ENCODE results near the gene EXOSC7.

EXOSC7 gene

DNA sequence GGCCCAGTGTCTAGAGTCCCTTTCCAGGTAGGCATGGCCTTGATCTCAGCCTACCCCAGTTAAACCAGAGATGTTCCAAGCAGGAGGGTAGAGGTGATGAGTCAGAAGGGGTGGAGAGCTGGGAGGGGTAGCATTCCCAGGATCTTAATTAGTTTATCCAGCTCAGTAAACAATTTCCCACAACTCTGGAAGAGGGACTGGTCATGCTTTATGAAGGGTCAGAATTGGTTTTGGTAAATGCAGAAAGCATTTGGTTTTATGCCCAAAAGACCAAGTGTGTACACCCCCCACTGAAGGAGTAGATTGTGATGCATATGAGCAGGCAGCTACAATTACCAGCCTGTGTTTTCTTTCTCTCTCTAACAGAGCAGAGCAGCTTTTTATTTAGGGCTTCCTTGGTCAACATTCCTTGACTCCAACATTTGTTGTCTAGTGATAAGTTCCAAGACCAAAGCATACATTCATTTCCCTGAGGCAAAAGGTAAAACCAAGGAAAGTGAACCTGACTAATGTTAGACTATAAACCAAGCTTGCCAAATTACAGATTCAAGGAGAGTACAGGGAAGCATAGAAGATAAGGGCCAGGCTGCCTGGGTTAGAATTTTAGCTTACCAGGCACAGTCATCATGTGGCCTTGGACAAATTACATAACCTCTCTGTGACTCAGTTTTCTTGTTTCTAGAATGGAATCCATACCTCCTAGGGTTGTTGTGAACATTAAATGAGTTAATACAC, 17.6 kb downstream of the EXOSC7 start:
- DNase-seq, result no peak

DNA sequence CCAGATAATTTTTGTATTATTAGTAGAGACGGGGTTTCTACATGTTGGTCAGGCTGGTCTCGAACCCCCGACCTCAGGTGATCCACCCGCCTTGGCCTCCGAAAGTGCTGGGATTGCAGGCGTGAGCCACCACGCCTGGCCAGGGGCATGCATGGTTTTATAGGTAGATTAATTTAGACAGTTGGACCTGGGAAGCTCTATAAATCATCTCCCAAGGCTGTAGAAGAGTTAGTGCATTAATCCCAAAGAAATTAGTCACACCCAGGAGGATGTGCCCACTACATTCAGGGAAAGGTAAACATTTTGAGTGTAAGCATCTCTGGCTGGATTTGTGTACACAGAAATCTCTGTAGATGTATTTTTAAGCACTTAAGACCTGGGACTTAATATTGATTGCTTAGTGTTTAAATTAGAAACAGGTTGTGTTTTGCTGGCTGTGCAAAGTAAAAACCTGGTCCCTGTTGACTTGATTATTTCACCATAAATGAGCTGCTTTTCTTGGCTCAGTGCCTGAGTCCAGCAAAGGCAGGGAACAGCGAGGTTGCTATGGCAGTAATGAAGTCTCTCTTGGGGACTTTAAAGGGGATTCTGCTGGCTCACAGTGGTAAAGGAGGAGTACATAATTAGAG, 19.2 kb downstream of the EXOSC7 start:
- DNase-seq, result no peak

DNA sequence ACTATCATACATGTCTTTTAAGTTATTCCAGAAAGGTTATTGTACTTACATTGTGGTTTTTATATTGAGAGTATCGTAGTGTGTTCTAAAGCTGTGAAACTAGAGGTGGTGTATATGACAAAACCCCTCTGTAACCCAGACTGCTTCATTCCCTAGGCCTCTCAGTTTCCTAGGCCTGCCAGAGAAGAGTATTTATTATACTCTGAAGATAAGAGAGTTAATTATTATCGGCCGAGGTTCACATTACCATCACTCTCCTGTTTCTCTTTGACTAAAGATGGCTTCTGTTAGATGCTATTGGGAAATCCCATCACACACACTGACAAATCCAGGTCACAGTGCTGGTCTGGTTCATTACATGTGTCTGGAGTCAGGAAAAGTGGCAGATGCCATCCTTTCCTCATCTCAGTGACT, 20.5 kb downstream of the EXOSC7 start:
- DNase-seq, result no peak

DNA sequence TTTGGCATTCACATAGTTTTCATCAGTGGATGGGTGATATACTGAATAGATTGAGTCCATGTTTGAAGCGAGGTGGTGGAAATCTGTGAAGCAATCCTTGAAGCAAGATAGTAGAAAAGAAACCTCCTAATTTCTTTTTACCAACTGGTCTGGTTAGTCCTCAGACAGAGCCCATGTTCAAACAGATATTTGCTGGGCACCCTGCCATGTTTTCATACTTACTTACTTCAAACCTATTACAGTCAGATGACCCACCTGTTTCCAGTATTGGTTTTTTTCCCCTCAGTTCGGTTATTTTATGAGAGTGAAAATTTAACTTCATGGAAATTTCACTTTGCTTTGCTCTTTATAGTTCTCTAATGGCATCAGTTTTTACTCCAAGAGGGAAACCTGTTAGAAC, 23.7 kb downstream of the EXOSC7 start:
- no peak for DNase-seq

DNA sequence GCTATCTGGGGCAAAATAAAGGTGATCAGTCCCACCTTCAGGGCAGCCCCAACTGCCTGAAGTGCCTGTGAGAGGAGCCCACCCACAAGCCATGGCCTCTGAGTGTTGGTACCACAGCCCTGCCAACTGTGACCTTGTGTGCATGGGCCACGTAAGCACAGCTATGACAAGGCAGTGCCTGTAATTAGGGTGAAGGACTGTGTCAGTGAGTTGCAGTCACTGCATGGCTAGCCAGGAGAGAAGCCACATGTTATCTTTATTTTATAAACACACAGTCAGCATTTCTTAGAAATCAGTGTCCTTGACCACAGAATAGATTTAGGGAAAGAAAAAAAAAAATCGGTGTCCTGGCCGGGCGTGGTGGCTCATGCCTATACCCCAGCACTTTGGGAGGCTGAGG, 24.8 kb downstream of the EXOSC7 start:
- no peak for DNase-seq

DNA sequence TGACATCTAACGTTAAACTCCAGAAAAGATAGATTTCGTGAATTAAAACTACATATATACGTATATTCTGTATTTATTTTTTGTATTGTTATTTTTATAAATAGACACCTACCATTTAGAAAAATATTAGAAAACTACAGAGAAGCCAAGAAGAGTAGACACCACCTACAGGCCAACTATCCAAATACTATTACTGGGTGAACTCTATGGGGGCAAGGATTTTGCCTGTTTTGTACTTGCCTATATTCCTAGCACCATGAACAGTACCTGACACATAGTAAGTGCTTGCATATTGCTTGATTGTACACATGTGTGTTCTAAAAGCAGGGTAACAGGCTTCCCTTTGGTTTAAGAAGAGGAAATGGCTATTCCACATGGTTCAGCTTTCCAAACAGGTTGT, 25.7 kb downstream of the EXOSC7 start:
- no peak for DNase-seq

DNA sequence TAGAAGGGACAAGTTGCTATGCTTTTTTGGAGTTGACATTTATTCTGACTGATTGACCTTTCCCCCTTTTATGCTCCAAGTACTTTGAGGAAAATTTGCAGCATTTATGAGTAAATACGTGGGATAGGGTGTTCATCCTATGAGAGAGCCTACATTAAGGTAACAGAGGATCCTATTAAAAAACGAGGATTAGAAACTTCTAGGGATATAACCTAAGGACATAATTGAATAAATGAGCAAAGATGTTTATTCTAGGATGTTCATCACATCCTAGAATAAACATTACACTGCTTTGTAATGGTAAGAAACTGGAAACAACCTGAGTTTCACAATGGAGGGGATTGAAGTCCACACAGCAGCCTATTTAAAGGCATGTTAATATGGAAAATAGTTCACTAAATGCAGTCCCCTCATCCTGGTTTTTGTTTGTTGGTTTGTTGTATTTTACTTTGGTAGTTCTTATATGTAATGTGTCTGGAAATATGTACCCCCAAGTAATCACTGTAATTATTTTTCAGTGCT, 26.2 kb downstream of the EXOSC7 start:
- DNase-seq, result no peak

DNA sequence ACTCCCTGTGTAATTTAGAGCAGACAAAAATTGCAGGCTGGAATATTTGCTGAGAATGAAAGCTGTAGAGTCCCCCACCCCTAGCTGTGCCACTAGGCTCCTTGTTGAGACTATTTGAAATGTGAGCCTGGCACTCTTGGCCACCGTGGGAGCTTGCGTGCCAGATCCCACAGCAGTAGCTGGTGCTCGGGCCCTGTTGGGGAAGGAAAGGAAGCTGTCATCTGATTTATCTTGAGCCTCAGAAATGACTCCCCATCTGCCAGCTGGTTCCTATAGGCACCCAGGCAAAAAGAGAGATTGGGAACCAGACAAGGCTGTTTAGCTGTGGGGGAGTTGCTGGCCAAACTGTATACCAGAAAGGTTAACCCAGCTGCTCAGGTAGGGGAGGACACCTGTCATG, 26.7 kb downstream of the EXOSC7 start:
- no peak for DNase-seq

DNA sequence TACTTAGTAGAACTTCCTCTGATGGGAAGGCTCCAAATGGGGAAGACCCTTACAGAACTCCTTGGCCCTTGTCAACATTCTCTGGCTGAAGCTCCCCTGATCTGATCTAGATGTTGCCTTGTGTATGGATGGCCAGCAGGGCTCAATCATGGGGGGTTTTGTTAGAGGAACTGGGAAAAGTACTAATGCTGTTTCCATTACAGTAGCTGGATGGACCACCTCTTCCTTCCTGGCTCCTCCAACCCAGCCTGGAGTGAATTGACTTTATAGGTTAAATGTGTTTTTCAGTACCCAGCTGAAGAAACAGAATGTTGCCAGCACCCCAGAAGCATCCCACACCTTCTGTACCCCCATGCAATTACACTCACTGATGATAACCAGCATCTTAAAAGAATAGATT, 27.4 kb downstream of the EXOSC7 start:
- no peak for DNase-seq

DNA sequence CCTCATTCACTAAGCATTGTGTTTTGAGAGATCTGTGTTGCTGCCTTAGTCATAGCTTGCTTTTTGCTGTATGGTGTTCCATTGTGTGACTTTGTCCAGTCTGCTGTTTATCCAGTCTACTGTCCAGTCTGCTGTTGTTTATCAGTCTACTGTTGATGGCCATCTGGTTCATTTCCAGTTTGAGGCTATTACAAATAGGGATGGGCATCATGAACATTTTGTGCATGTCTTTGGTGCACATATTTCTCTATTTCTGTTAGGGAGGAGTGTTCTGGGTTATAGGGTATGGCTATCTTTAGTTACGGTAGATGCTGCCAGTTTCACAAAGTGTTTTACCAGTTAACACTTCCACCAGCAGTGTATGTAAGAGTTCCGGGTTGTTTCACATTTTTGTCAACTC, 27.8 kb downstream of the EXOSC7 start:
- DNase-seq, result no peak

DNA sequence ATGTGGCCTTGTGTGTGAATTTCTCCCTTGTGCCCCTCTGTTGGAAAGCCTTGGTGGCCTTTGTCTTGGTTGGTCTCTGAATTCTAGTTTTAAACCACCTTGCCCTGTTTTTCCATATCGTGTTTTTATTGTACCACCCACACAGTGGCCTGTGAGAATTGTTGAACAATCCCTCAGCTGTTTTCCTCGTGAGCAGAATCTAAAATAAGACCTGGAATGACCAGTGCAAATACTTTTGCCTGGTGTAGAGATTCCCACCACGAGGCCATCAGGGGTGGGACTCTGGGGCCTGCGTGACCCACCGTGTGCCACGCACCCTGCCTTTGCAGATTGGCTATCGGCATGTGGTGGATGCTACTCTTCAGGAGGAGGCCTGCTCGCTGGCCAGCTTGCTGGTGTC, 31.0 kb downstream of the EXOSC7 start:
- no peak for DNase-seq

DNA sequence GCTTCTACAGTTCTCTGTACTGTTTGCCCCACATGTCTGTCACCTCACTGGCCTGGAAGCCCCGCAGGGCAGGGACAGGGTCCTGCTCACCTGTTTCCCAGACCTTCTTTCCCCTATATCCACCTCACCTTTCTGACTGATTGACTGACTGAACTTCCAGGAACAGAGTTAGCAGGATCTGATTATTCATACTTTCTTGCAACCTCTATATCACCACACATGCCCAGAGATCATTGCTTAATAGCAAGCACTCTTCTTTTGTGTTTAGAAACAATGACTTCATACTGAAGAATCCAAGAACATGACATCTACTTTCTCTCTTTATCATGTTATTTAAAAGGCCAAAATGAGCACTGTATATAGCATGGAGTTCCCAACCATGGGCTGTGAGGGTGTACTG, 32.1 kb downstream of the EXOSC7 start:
- DNase-seq, result no peak

DNA sequence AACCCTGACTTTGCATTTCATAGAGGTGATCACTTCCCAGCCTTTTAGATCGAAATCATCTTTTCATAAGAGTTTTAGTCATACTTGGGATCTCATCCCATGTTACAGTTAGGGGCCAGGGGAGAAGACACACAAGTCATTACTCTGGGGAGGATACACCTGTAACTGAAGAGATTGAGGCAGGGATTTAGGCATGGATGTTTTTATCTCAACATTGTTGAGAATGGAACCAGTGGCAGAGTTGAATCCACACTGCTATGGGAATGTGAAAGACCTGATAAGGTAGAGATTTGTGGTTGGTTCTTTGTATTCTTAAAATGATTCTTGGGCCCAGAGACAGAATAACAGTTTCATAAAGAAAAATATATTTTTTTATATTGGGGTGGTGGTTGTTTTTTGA, 33.8 kb downstream of the EXOSC7 start:
- DNase-seq, result no peak

DNA sequence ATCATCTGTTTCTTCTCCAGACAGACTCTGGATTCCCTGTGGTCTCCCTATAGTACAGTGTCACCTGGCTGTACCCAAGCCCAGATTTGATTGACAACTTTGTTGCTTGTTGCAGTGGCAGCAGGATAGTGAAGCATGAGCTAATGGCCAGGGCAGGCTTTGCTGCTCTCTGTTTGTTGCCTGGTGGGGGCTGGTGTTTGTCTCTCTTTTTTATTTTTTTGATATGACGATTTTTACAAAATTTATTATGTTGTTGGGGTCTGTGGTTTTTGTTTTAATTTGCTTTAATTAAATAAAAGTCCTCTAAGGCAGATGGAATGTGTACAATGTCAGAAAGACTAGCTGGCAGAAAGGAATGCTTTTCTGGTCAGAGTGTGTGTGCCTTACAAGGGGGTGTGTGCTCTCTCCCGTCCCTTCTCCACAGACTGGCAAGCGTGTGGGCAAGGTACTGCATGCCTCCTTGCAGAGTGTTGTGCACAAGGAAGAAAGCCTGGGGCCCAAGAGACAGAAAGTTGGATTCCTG, 34.8 kb downstream of the EXOSC7 start:
- no peak for DNase-seq

DNA sequence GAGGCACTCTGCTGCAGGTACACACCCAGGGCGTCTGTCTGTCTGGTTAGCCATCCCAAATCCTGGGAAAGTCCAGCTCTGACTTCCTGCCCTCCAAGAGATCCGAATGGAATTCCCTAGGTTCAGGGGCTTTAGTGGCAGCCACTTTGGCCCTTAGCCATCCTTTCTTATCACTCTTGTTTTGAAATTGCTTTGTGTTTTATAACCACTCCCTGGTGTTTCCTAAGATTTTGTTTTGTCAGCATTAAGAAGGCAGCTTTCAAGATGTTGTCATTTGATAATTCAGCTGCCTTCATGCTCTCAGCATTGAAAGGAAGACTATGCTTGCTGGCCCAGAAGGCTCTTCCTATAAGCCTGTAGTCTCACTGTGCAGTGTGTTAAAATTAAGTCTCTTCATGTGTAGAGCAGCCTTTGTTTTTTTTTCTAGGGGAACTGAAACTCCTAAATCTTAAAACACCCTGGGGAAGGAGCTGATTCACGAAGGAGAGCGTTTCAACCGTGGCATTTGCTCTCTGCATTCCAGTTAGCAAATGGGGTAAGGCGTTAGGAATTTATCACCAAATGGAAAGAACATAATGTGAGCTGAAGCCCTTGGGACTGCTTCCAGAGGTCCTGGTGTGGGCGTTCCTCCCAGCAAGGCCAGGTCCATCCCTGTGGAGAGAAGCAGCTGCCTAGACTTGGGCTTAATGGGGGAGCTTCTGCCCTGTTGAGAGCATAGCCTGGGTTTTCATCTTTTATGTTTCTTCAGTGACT, 35.9 kb downstream of the EXOSC7 start:
- DNase-seq, result peak; percentile 7

DNA sequence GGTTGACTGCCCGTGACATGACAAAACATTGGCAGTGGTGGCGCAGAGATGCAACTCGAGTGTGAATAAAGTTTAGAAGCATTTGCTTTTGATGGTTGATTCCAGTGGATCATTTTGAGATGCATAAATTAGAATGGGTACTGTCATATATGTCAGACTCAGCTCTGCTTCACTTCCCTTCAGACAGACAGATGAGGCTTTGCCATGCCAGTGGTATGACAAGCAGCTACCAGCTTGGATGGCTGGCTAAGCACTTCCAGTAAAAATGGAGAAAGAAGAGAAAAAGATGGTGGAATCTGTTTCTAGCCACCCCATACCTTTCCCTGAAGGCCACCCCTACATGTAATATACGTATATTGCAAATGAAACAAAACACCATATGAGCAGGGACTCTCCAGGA, 36.5 kb downstream of the EXOSC7 start:
- no peak for DNase-seq

DNA sequence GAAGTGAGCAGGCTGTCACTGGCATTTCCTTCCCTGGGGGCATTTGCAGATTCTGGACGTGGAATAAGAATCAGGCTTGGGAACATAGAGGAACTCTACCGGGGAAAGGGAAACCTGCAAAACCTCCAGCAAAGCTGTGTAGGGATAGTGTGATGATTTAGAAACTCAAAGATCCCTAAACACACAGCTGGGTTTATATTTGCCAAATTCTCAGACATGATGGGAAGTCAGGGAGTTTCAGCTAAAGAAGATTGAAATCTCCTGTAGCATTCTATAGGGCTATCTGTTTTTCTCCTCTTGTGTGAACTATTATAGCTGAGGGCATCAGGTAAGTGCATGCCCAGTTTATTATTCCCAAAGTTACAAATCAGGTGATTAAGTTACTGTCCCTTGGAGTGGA, 40.9 kb downstream of the EXOSC7 start:
- no peak for DNase-seq

DNA sequence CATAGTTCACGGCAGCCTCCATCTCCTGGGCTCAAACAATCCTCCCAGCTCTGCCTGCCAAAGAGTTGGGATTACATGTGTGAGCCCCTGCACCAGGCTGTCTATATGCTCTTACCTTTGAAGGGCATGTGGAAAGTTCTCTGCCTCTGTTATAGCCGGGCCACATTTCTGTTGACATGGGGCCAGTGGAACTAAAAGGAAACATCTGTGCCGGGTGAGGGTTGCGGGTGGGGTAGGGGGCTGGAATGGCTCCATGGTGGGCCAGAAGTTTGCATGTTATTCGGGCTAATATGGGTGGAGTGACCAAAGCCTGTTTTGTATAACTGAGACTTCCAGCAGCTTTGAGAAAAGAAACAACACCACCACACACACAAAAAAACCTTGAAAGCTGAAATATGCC, 41.8 kb downstream of the EXOSC7 start:
- DNase-seq, result no peak

DNA sequence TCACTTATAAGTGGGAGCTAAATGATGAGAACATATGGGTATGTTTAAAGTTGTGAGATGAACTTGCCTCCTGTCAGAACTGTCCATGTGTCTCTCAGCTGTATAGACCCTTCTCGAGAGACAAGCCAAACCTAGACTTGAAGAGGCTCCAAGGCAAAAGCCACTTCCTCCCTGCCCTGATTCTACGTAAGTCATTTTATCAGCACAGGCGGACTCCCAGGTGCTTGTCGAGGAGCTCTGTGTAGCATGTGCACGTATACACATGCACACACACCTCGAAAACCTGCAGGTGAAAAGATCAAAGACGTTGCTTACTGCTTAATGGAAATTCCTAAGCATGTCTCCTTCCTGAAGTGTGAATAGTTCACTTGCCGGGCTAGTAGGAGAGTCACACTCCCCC, 44.5 kb downstream of the EXOSC7 start:
- no peak for DNase-seq

DNA sequence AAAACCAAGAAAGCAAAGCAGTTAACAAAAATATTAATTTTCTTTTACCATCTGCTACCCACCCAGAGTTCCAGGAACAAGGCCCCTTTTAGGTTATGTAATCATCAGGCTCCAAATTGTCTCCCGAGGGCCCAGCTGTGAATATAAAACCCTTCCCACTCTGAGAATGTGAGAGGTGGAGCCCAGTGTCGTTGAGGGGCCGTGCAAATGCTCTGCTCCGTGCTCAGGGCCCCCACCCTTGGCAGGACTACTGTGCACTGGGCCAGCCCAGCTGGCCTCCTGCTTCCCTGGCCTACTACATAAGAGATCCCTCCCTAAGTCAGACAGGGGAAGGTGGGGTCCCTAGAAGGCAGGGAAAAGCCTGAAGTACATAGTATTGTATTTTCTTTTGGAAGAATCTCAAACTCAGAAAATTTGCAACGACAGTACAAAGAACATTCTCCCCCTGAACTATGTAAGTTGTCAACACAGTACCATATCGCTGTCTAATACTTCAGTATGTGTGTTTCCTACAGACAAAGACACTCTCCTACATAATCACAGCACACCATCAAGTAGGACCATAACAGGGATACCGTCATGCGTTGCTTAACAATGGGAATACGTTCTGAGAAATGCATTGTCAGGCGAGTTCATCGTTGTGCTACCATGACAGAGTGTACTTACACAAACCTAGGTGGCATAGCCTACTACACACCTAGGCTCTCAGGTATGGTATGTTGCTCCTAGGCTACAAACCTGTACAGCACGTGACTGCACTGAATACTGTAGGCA, 45.7 kb downstream of the EXOSC7 start:
- no peak for DNase-seq

DNA sequence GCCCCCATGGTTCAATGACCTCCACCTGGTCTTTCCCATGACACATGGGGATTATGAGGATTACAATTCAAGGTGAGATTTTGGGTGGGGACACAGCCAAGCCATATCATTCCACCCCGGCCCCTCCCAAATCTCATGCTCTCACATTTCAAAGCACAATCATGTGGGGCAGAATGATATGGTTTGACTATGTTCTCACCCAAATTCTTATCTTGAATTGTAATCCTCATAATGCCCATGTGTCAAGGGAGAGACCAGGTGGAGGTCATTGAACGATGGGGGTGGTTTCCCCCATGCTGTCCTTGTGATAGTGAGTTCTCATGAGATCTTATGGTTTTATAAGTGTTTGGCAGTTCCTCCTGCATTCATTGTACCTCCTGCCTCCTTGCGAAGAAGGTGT, 47.6 kb downstream of the EXOSC7 start:
- DNase-seq, result no peak

DNA sequence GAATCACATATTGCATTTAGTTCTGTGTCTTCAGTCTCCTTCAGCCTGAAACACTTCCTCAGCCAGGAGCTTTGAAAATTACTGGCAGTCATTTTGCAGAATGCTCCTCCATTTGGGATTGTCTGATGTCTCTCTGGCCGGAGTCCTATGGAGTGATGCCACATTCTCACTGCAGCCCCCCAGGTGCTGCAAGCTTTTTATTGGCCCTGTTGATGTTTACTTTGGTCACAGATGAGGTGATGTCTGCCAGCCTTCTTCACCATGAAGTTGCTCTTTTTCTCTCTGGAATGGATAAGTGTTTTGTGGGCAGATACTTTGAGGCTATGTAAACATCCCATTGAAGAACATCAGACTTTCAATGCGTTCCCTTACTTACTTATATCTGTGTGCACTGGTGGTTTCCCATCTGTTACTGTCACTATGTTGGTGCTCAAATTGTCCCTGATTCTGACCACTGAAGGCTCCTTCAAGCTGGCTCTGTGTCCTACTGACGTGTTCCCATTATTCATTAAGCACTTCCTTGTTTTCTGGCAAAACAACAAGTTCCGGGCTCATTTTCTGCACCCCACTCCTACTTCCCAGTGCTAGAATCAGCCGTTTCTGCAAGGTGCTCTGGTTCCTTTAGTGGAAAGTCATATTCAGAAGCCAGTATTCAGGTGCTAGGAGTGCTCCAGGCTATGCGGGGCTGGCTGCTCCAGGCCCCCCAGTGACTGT, 48.7 kb downstream of the EXOSC7 start:
- no peak for DNase-seq

Measured in OCI-M1 (cell line).